Ascending aorta (tissue), 2 donors: ENCODE data around the gene GPX4. TPM values are rescaled to one million over a fixed set of nuclear protein-coding genes. Genes with fewer than 3 reads are reported as not detected.

ENCODE experiments used
- DNase-seq, 2 donors: peaks; one replicate each; pipeline ENCODE4 v3.0.0-alpha.2; 2019; ENCODE audit warnings: low spot score in 2 of 2
- H3K27ac ChIP-seq, 2 donors: fragments of 200-600 bp; sonication (generic); one replicate each; pipeline ENCODE4 v1.5.1; 2016 to 2017; ENCODE audit warnings: mild to moderate bottlenecking in 1 of 2
- H3K27me3 ChIP-seq: fragments of 200-600 bp; sonication (generic); one replicate; pipeline ENCODE4 v1.5.1; 2017
- H3K36me3 ChIP-seq, 2 donors: fragments of 200-600 bp; sonication (generic); one replicate each; pipeline ENCODE4 v1.5.1; 2016
- H3K4me1 ChIP-seq, 2 donors: fragments of 200-600 bp; sonication (generic); one replicate each; pipeline ENCODE4 v1.5.1; 2016 to 2017; ENCODE audit warnings: mild to moderate bottlenecking in 1 of 2
- H3K4me3 ChIP-seq, 2 donors: fragments of 200-600 bp; sonication (generic); one replicate each; pipeline ENCODE4 v1.5.1; 2016 to 2017; ENCODE audit warnings: mild to moderate bottlenecking in 1 of 2
- H3K9me3 ChIP-seq, 2 donors: fragments of 200-600 bp; sonication (generic); one replicate each; pipeline ENCODE4 v1.5.1; 2016
- CTCF ChIP-seq, 3 experiments: fragments of 200-600 bp in 2 of 3; fragments of 450-650 bp in 1 of 3; sonication (generic) in 2 of 3; IDR thresholded peaks; one replicate each; pipeline ENCODE4 v1.5.1; 2016 to 2019; ENCODE audit warnings: antibody characterized with exemption in 3 of 3, mild to moderate bottlenecking in 1 of 3, moderate library complexity in 1 of 3
- intact Hi-C: fragments of 100-400 bp; cut with DNase I; formaldehyde crosslinking; loops from one replicate; pipeline ENCODE4 v1.15.1; 2023
- total RNA-seq: library from RNA; depleted of rRNA; stranded (reverse); fragments of >200 nt; gene quantifications from one replicate; pipeline ENCODE4 v1.1.0, GENCODE V29; 2016

GPX4 gene
- total RNA-seq, 1 donor from 2014 or later = 348 TPM

DNA sequence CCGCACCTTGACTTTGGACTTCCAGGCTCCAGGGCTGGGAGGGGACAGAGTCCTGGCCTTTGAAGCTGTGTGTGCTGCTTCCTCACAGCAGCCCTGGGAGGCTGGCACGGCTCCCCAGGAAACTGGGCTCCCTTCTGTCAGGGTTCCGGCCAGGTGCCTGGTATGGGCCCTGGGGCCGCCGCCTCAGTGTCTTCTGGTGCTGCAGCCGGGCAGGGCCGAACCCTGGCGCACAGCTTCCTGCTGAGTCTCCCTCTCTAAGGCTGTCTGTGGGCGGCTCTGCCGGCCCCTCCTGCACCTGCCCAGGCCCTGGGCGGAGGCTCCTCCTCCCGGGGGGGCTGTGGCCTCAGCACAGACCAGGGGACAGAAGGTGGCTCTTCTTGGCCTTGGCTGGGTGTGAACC lies 32.4 kb downstream of the GPX4 start:
- Histone ChIP-seq H3K36me3 (peaks cover 9 to 10% of the 10 kb centered on the region in 2 donors), H3K9me3 (no peaks in the 10 kb centered on the region), H3K27ac (peak overlapping the region; percentile 20 to 42), H3K4me3 (no peak overlapping the region), H3K4me1 (peaks cover 8 to 17% of the 10 kb centered on the region in 2 donors), H3K27me3 (no peaks in the 10 kb centered on the region)
- DNase-seq = no peak
- TF ChIP-seq CTCF (IDR thresholded peaks at IDR 0.05) = no peak
- intact Hi-C loops = no loop called here

- Histone ChIP-seq H3K4me1 (peaks cover 8 to 14% of the 10 kb centered on the region in 2 donors), H3K27ac (peak overlapping the region; percentile 20 to 42)
Measured at GRCh38 chr19:1136621-1137317, 33.0 kb downstream of the GPX4 start.

DNA sequence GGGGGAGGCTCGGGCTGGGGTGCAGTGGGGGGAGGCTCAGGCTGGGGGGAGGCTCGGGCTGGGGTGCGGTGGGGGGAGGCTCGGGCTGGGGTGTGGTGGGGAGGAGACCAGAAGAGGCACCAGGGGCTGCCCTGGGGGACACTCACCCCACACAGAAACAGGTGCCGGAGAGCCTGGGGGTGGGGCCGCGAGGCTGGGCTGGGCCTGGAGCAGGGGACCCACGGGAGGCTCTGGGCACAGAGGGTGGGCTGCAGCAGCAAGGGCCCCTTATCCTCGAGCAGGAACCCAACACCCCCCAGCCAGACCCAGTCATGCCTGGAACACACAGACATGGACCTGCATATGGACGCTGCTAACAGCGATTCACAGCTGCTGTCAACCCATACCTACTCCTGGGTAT lies 34.3 kb downstream of the GPX4 start:
- no peaks in the 10 kb centered on the region for H3K27me3 ChIP-seq
- H3K4me3 ChIP-seq = no peak overlapping the region
- no peak for DNase-seq
- intact Hi-C loops = no loop called here
- no peaks in the 10 kb centered on the region for H3K9me3 ChIP-seq
- no peak for TF ChIP-seq CTCF (IDR thresholded peaks at IDR 0.05)
- peaks cover 14% of the 10 kb centered on the region in 2 donors for H3K36me3 ChIP-seq
- H3K27ac ChIP-seq = no peak overlapping the region
- peaks cover 0 to 5% of the 10 kb centered on the region in 2 donors for H3K4me1 ChIP-seq

More at GRCh38 chr19:1136621-1137317, 33.0 kb downstream of the GPX4 start:
- no peak overlapping the region for H3K4me3 ChIP-seq
- H3K9me3 ChIP-seq = no peaks in the 10 kb centered on the region
- H3K36me3 ChIP-seq = peaks cover 9 to 10% of the 10 kb centered on the region in 2 donors
- no peak for TF ChIP-seq CTCF (IDR thresholded peaks at IDR 0.05)
- no peak for DNase-seq
- intact Hi-C loops = no loop called here
- no peaks in the 10 kb centered on the region for H3K27me3 ChIP-seq

DNA sequence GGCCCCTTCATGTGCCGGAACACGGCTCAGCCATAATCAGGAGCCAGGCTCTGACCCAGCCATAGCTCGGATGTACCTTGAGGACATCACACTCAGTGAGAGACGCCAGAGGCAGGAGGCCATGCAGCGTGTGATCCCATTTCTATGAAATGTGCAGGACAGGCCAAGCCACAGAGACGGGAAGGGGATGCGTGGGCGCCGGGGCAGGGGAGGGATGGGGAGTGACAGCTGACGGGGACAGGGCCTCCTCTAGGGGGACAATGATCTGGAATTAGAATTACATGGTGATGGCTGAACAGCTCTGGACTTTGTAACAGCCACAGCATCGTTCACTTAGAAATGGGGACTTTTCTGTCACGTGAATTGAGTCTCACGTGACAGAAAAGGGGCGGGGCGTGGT lies 35.3 kb downstream of the GPX4 start:
- intact Hi-C loops = no loop called here
- Histone ChIP-seq H3K9me3 (no peaks in the 10 kb centered on the region), H3K27me3 (no peaks in the 10 kb centered on the region), H3K36me3 (peaks cover 23 to 24% of the 10 kb centered on the region in 2 donors), H3K4me3 (no peak overlapping the region), H3K27ac (no peak overlapping the region), H3K4me1 (no peaks in the 10 kb centered on the region)
- no peak for TF ChIP-seq CTCF (IDR thresholded peaks at IDR 0.05)
- no peak for DNase-seq

DNA sequence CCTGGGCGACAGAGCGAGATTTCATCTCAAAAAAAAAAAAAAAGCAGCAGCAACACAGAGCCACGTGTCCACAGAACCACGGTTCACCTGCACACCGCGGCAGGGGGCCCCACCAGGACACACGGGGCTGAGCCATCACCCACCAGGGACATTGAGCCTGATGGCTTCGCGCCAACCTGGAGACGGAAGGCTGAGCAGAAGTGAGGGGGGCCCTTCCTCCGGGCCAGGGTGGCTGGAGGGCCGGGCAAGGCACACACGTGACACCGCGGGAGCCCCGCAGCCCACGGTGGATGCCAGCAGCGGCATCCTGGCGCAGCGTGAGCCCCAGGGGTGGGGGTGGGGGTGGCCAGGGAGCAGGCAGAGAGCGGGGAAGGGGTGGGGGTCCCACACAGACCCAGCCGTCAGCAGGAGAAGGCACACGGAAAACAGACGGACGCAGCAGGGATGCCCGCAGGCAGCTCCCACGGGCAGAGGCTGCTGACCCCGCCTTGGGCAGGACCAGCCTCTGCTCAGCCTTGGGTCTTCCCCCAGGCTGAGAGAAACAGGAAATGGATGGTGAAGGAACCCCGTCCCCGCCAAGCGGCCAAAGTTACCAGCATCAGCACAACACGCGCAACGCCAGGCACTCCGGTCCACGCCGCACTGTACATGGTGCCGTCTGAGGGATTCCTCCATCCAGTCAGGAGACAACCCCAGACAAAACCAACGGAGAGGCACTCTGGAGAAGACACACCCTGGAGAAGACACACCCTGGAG lies 36.7 kb downstream of the GPX4 start:
- no peak overlapping the region for H3K27ac ChIP-seq
- H3K4me1 ChIP-seq = no peaks in the 10 kb centered on the region
- H3K4me3 ChIP-seq = no peak overlapping the region
- intact Hi-C loops = no loop called here
- no peak for DNase-seq
- no peak for TF ChIP-seq CTCF (IDR thresholded peaks at IDR 0.05)
- peaks cover 24 to 28% of the 10 kb centered on the region in 2 donors for H3K36me3 ChIP-seq
- H3K27me3 ChIP-seq = no peaks in the 10 kb centered on the region
- no peaks in the 10 kb centered on the region for H3K9me3 ChIP-seq
